Upper lobe of left lung (tissue), 6 donors: ENCODE measurements around the gene CMKLR1. TPM values are rescaled to one million over a fixed set of nuclear protein-coding genes. Genes with fewer than 3 reads are reported as not detected.

Source experiments
- ATAC-seq, 2 donors: fragments of 200-7000 bp; cut with Tn5 transposase; one replicate each; pipeline ENCODE4 v1.9.1; 2022; ENCODE audit warnings: mild to moderate bottlenecking in 2 of 2, moderate library complexity in 2 of 2; ENCODE audit not compliant: low FRiP score in 2 of 2
- DNase-seq, 2 donors: peaks; one replicate each; pipeline ENCODE4 v3.0.0-alpha.2; 2019 to 2020
- H3K27ac ChIP-seq, 4 donors: fragments of 200-600 bp; sonication (generic); one replicate each; pipeline ENCODE4 v1.5.1; 2016 to 2019
- H3K27me3 ChIP-seq, 4 donors: fragments of 200-600 bp; sonication (generic); one replicate each; pipeline ENCODE4 v1.5.1; 2017 to 2019
- H3K36me3 ChIP-seq, 4 donors: fragments of 200-600 bp; sonication (generic); one replicate each; pipeline ENCODE4 v1.5.1; 2016 to 2019
- H3K4me1 ChIP-seq, 4 donors: fragments of 200-600 bp; sonication (generic); one replicate each; pipeline ENCODE4 v1.5.1; 2018 to 2019
- H3K4me3 ChIP-seq, 4 donors: fragments of 200-600 bp; sonication (generic); one replicate each; pipeline ENCODE4 v1.5.1; 2017 to 2019; ENCODE audit warnings: mild to moderate bottlenecking in 2 of 4, moderate library complexity in 1 of 4
- H3K9me3 ChIP-seq, 4 donors: fragments of 200-600 bp; sonication (generic); one replicate each; pipeline ENCODE4 v1.5.1; 2018 to 2019
- EP300 ChIP-seq, 4 donors: sonication (generic); formaldehyde crosslinking; IDR thresholded peaks; one replicate each; pipeline ENCODE4 v1.5.1; 2017; ENCODE audit warnings: antibody characterized with exemption in 4 of 4, control low read depth in 2 of 4
- POLR2A ChIP-seq, 4 donors: fragments of 450-650 bp; IDR thresholded peaks; one replicate each; pipeline ENCODE4 v1.5.1; 2016 to 2017; ENCODE audit warnings: antibody characterized with exemption in 4 of 4, mild to moderate bottlenecking in 2 of 4
- POLR2AphosphoS5 ChIP-seq, 2 donors: sonication (generic); formaldehyde crosslinking; IDR thresholded peaks; one replicate each; pipeline ENCODE4 v1.5.1; 2017; ENCODE audit warnings: antibody characterized with exemption in 2 of 2
- WGBS, 2 donors: methylation state at CpG; one replicate each; pipeline ENCODE4 v1.1.5; 2017 to 2018; 5-methylcytosine and 5-hydroxymethylcytosine counted together
- total RNA-seq, 6 donors: library from RNA; depleted of rRNA in 4 of 6; stranded (reverse); fragments of >200 nt in 4 of 6; gene quantifications; one replicate each; pipeline versions ENCODE4 v1.1.0 to v1.2.1, GENCODE V29; 2016 to 2021
- TF ChIP-seq, protein P1 (sequence below), 6 experiments: fragments of 450-650 bp in 4 of 6; fragments of 200-600 bp in 2 of 6; sonication (generic) in 2 of 6; IDR thresholded peaks; one replicate each; pipeline ENCODE4 v1.5.1; 2016 to 2019; ENCODE audit warnings: antibody characterized with exemption in 6 of 6
- donor health status: DM: no; HTN: no; CAD: no; lungs with moderate emphysema.
- donor health status: DM: no; HTN: yes; CAD: no; lungs with severe emphysema.

The CMKLR1 gene
- total RNA-seq, 6 donors from 2014 or later, result 7.8 to 40.9 (median 19.9) TPM

DNA sequence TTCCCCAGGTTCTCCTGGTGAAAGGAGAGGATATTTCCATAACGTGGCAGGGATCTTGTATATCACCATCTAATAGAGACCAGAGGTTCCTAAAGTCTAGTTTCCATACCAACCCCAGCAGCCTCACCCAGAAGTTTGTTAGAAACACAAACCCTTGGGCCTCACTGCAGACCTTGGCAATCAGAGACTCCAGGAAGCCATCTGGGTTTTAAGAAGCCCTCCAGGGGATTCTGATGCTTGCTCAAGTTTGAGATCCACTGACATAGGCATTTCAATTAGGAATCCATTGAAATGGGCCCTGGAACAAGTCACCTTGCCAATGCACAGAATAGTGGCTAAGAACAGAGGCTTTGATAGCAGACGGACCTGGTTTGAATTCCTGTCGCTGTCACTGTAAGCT, 2.2 kb upstream of the CMKLR1 start:
- no peaks in the 10 kb centered on the region for H3K27me3 ChIP-seq
- ATAC-seq (no peak), DNase-seq (no peak)
- peaks cover 0 to 18% (median 12%) of the 10 kb centered on the region in 4 donors for H3K4me1 ChIP-seq
- WGBS, 2 donors, result 87 to 94% methylated on average over 2 to 3 of the region's 3 CpGs
- no peak overlapping the region for H3K4me3 ChIP-seq
- no peaks in the 10 kb centered on the region for H3K36me3 ChIP-seq
- TF ChIP-seq POLR2A (IDR thresholded peaks at IDR 0.05), result no peak
- no peak for TF ChIP-seq POLR2AphosphoS5 (IDR thresholded peaks at IDR 0.05)
- TF ChIP-seq, protein P1, sequence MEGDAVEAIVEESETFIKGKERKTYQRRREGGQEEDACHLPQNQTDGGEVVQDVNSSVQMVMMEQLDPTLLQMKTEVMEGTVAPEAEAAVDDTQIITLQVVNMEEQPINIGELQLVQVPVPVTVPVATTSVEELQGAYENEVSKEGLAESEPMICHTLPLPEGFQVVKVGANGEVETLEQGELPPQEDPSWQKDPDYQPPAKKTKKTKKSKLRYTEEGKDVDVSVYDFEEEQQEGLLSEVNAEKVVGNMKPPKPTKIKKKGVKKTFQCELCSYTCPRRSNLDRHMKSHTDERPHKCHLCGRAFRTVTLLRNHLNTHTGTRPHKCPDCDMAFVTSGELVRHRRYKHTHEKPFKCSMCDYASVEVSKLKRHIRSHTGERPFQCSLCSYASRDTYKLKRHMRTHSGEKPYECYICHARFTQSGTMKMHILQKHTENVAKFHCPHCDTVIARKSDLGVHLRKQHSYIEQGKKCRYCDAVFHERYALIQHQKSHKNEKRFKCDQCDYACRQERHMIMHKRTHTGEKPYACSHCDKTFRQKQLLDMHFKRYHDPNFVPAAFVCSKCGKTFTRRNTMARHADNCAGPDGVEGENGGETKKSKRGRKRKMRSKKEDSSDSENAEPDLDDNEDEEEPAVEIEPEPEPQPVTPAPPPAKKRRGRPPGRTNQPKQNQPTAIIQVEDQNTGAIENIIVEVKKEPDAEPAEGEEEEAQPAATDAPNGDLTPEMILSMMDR (IDR thresholded peaks at IDR 0.05), result no peak
- no peak for TF ChIP-seq EP300 (IDR thresholded peaks at IDR 0.05)
- no peaks in the 10 kb centered on the region for H3K9me3 ChIP-seq
- H3K27ac ChIP-seq, result no peak overlapping the region

DNA sequence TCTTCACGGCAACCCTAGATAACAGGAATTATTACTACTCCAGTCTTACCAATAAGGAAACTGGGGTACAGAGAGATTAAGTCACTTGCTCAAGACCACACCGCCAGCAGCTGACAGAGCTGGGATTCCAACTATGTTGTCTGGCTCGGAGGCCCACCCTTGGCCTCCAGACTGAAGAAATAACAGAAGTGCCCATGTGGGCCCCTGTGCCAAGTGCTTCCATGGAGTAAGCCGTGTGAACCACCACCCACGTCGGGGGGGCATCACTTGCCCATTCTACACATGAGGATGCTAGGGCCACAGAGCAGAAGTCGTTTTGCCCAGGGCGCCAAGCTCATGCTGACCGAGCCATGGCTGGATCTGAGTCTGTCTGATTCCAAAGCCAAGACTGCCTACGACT, 926 bp upstream of the CMKLR1 start:
- Histone ChIP-seq H3K9me3 (no peaks in the 10 kb centered on the region), H3K27ac (peak overlapping the region in 3 of 4 donors; percentile 68 to 83 (median 82)), H3K27me3 (no peaks in the 10 kb centered on the region), H3K36me3 (no peaks in the 10 kb centered on the region), H3K4me3 (no peak overlapping the region), H3K4me1 (peaks cover 5 to 22% (median 12%) of the 10 kb centered on the region in 4 donors)
- ATAC-seq (peak in 1 of 2 donors; percentile 38), DNase-seq (no peak)
- TF ChIP-seq POLR2AphosphoS5 (IDR thresholded peaks at IDR 0.05) (no peak), POLR2A (IDR thresholded peaks at IDR 0.05) (no peak), EP300 (IDR thresholded peaks at IDR 0.05) (no peak)
- TF ChIP-seq, protein P1 (IDR thresholded peaks at IDR 0.05), result no peak
- WGBS, 2 donors, result 65 to 68% methylated on average over 10 of the region's 10 CpGs

DNA sequence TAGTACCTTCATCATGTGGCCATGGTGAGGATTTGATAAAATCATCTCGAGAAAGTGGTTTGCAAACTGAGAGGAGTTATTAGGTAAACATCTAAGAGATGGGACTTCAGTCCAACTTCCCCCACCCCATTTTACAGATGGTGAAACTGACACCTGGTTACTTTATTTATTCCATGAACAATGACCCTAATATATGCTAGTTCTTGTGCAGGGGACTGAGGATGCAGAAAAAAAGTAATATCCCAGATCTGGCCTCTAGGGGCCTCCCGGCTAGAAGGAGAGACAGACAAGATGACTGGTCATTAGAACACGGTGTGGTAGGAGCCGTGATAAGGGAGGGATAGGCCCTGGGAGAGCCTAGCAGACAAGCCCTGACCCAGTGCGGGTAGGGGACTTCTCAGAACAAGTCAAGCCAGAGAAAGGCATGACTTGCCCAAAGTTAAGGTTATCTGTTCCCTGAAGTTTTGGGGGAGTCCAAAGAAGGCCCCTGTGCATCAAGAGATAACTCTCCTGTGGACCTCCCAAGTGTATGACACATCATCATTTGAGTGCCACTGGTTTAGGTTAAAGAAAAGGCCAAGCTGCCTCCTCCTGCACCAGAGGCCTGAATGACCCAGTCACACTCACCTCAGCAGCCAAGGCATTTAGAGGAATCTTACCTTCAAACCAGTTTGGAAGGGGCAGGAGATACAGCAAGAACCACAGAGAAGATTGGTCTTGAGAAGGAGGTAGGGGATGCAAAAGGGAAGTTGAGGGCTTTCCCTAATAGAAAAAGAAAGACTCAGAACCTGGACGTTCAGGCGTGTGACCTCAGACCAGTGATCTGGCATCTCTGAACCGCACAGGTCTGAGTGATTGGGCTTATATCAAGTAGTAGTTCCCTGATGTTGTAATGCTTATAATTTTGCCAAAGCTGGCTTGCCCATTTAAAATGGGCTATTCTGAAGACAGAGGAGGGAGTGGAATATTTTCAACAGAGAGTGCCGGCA, 1.6 kb downstream of the CMKLR1 start:
- Histone ChIP-seq H3K36me3 (no peaks in the 10 kb centered on the region), H3K27me3 (no peaks in the 10 kb centered on the region), H3K27ac (peak overlapping the region; percentile 58 to 82 (median 70)), H3K4me1 (peaks cover 24 to 41% (median 32%) of the 10 kb centered on the region in 4 donors), H3K4me3 (peak overlapping the region; percentile 3 to 51 (median 38)), H3K9me3 (no peaks in the 10 kb centered on the region)
- 51 to 53% methylated on average over 9 of the region's 9 CpGs for WGBS, 2 donors
- ATAC-seq (no peak), DNase-seq (peak in 1 of 2 donors; percentile 37)
- TF ChIP-seq EP300 (IDR thresholded peaks at IDR 0.05) (no peak), POLR2A (IDR thresholded peaks at IDR 0.05) (peak in 1 of 4 donors; percentile 30)
- TF ChIP-seq, protein P1 (IDR thresholded peaks at IDR 0.05), result peak; percentile 42 to 59 (median 51)

DNA sequence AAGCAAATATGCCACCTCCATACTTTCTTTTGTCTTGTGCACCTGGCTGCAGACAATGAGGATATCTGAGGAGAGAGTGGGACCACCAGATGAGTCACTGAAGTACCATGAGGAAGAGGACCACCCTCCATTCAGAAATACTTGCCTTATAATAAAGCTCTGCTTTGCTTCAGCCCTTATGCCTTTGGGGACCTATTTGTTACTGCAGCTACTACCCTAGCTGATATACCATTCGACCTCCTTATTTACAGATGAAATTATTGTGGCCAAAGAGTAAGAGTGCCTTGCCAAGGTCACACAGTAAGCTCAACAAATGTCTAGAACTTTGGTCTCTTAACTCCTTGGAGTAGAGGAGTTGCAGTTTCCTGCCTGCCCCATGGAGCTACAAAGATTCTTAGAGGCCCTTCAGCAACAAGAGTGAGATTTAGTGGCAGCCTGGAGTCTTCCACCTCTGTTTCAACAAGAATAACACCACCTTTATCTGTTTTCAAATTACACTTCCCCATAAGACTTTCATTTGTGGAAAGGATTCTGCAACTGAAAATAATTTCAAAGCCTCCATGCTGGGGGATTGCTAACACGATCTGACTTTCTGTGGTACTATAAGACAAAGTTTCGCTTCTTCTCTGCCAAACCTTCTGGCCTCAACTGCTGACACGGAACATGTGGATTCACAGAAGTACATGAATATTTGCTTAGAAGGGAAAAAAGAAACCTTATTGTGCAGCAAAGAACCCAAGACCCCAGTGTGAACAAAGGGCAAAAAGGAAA, 3.6 kb downstream of the CMKLR1 start:
- Histone ChIP-seq H3K9me3 (no peaks in the 10 kb centered on the region), H3K27ac (peak overlapping the region; percentile 3 to 52 (median 32)), H3K27me3 (no peaks in the 10 kb centered on the region), H3K4me3 (peak overlapping the region in 1 of 4 donors; percentile 13), H3K36me3 (no peaks in the 10 kb centered on the region), H3K4me1 (peaks cover 29 to 42% (median 35%) of the 10 kb centered on the region in 4 donors)
- TF ChIP-seq, protein P1 (IDR thresholded peaks at IDR 0.05), result no peak
- TF ChIP-seq EP300 (IDR thresholded peaks at IDR 0.05), result no peak
- TF ChIP-seq POLR2A (IDR thresholded peaks at IDR 0.05), result peak in 1 of 4 donors; percentile 22
- WGBS, 2 donors, result 69 to 75% methylated on average over 4 of the region's 4 CpGs
- ATAC-seq, result no peak
- DNase-seq, result no peak
